AG08396 (cell line): ENCODE measurements around the gene CDT1.
"Not testable (repeated sequence)": the region's sequence is repeated elsewhere in the genome, so short reads cannot be mapped to it uniquely, and the experiment has no call there.

Source experiments
- DNase-seq: peaks from one replicate; pipeline ENCODE4 v3.0.0; 2012; ENCODE audit warnings: low spot score, mixed read lengths

The CDT1 gene

GRCh38 chr16:88816736-88817535 is 13.3 kb downstream of the CDT1 start:
- DNase-seq, result no peak

- peak; percentile 41 for DNase-seq
Measured at GRCh38 chr16:88817785-88818574, 14.4 kb downstream of the CDT1 start.

GRCh38 chr16:88818575-88818874 is 14.9 kb downstream of the CDT1 start:
- no peak for DNase-seq

GRCh38 chr16:88819126-88819525 is 15.5 kb downstream of the CDT1 start:
- DNase-seq, result no peak

GRCh38 chr16:88820385-88821025 is 16.9 kb downstream of the CDT1 start:
- DNase-seq, result no peak

GRCh38 chr16:88821168-88821850 is 17.7 kb downstream of the CDT1 start:
- no peak for DNase-seq

- no peak for DNase-seq
Measured at GRCh38 chr16:88822281-88823040, 18.9 kb downstream of the CDT1 start.

GRCh38 chr16:88823646-88824045 is 20.1 kb downstream of the CDT1 start:
- not testable (repeated sequence) for DNase-seq

- DNase-seq, result no peak
Measured at GRCh38 chr16:88824256-88825077, 20.9 kb downstream of the CDT1 start.

- DNase-seq, result no peak
Measured at GRCh38 chr16:88825146-88825545, 21.6 kb downstream of the CDT1 start.

- DNase-seq, result no peak
Measured at GRCh38 chr16:88826070-88826840, 22.7 kb downstream of the CDT1 start.

- DNase-seq, result no peak
Measured at GRCh38 chr16:88827727-88828126, 24.1 kb downstream of the CDT1 start.

GRCh38 chr16:88828711-88829110 is 25.1 kb downstream of the CDT1 start:
- no peak for DNase-seq

GRCh38 chr16:88830258-88830657 is 26.7 kb downstream of the CDT1 start:
- DNase-seq, result no peak

- no peak for DNase-seq
Measured at GRCh38 chr16:88830783-88831182, 27.2 kb downstream of the CDT1 start.

- peak; percentile 41 for DNase-seq
Measured at GRCh38 chr16:88831838-88832237, 28.2 kb downstream of the CDT1 start.

- no peak for DNase-seq
Measured at GRCh38 chr16:88833086-88833485, 29.5 kb downstream of the CDT1 start.

- no peak for DNase-seq
Measured at GRCh38 chr16:88834670-88835069, 31.1 kb downstream of the CDT1 start.

GRCh38 chr16:88835383-88835782 is 31.8 kb downstream of the CDT1 start:
- DNase-seq, result no peak

- no peak for DNase-seq
Measured at GRCh38 chr16:88835818-88836217, 32.2 kb downstream of the CDT1 start.
